Measurements from ENCODE around the gene FARP2. TPM values are rescaled to one million over a fixed set of nuclear protein-coding genes. Genes with fewer than 3 reads are reported as not detected.
"Not testable (repeated sequence)": the region's sequence is repeated elsewhere in the genome, so short reads cannot be mapped to it uniquely, and the experiment has no call there.

FARP2 gene
- total and polyA plus RNA-seq, 10 of the 15 experiments (the other 5 are each of a cell fraction or from before 2014, with no cell fraction given), result 5.5 to 67.5 (median 36.8) TPM

DNA sequence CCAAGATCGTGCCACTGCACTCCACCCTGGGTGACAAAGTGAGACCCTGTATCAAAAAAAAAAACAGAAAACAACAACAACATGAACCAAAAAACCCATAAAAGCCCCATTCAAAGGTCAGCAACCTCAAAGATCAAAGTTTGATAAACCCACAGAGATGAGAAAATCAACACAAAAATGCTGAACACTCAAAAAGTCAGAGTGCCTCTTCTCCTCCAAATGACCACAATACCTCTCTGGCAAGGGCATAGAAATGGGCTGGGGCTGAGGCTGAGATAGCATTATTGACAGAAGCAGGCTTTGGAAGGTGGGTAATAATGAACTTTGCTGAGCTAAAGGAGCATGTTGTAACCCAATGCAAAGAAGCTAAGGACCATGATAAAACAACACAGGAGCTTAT is 66.3 kb downstream of the FARP2 start:
- intact Hi-C loops (cut with micrococcal nuclease; ENCODE audit: unreplicated experiment) (no loop called here), in situ Hi-C loops (cut with MboI) (no loop called here)
- 100% methylated on average over 1 of the region's 1 CpG for WGBS (ENCODE audit: insufficient coverage, insufficient replicate concordance, low lambda C conversion rate, missing lambda C conversion rate)
- Histone ChIP-seq H2AFZ (ENCODE audit: control insufficient read depth, low read depth, low read length) (no peak overlapping the region), H3K9me3 (replicated peaks; ENCODE audit: control insufficient read depth, insufficient read depth, low read length) (peaks cover 4% of the 10 kb centered on the region), H3K36me3 (ENCODE audit: control insufficient read depth in 2 of 2, insufficient read depth in 2 of 2, low read length in 1 of 2) (peaks cover 2 to 19% of the 10 kb centered on the region in 2 experiments), H3K27me3 (replicated peaks in 1 of 2; ENCODE audit: control insufficient read depth in 2 of 2, insufficient read depth in 2 of 2, low read length in 1 of 2) (no peaks in the 10 kb centered on the region), H3K27ac (ENCODE audit: control insufficient read depth, insufficient read depth) (no peak overlapping the region), H3K4me1 (ENCODE audit: control insufficient read depth, insufficient read depth, low read length) (no peaks in the 10 kb centered on the region), H3K9ac (ENCODE audit: control insufficient read depth, insufficient read depth, low read length) (no peak overlapping the region), H3K4me3 (no peak overlapping the region), H3K4me2 (ENCODE audit: control insufficient read depth, insufficient read depth) (no peak overlapping the region), H3K79me2 (ENCODE audit: control insufficient read depth, insufficient read depth, low read length) (no peaks in the 10 kb centered on the region), H4K20me1 (ENCODE audit: control insufficient read depth, insufficient read depth) (no peaks in the 10 kb centered on the region)
- SMC1A ChIA-PET (ENCODE audit: uncharacterized antibody, unreplicated experiment), result no interaction called here
- POLR2A ChIA-PET, result no interaction called here
- DNase-seq (ENCODE audit: low read depth, low spot score), result no peak
- no peak for FAIRE-seq
- CTCF ChIA-PET, result no interaction called here
- no TSS peak for BruUV-seq (replicated peaks)
- TF ChIP-seq CHD4 (IDR thresholded peaks at IDR 0.05), result no peak
- no peak for TF ChIP-seq E4F1 (IDR thresholded peaks at IDR 0.05; ENCODE audit: borderline replicate concordance, partially characterized antibody)
- no peak for TF ChIP-seq FOS (IDR thresholded peaks at IDR 0.05; ENCODE audit: borderline replicate concordance, extremely low read depth, insufficient read length)
- TF ChIP-seq RBBP5 (conservative IDR thresholded peaks at IDR 0.05), result no peak
- TF ChIP-seq SREBF1 (IDR thresholded peaks at IDR 0.05; ENCODE audit: low read length), result no peak
- no peak for TF ChIP-seq CEBPZ (IDR thresholded peaks at IDR 0.05; ENCODE audit: low read depth, low read length)
- no peak for TF ChIP-seq POU2F2 (IDR thresholded peaks at IDR 0.05; ENCODE audit: borderline replicate concordance, low read depth, low read length)
- RAD21 ChIA-PET (ENCODE audit: unreplicated experiment), result no interaction called here
- no peak for ATAC-seq

GRCh38 chr2:241423489-241423888 is 67.4 kb downstream of the FARP2 start:
- H3K36me3 ChIP-seq (ENCODE audit: control insufficient read depth in 2 of 2, insufficient read depth in 2 of 2, low read length in 1 of 2), result peaks cover 2 to 18% of the 10 kb centered on the region in 2 experiments
- ATAC-seq; FAIRE-seq; POLR2A ChIA-PET; H3K4me1 ChIP-seq (ENCODE audit: control insufficient read depth, insufficient read depth, low read length); intact Hi-C loops (cut with micrococcal nuclease; ENCODE audit: unreplicated experiment); H2AFZ ChIP-seq (ENCODE audit: control insufficient read depth, low read depth, low read length); DNase-seq (ENCODE audit: low read depth, low spot score); in situ Hi-C loops (cut with MboI); RAD21 ChIA-PET (ENCODE audit: unreplicated experiment); H3K27ac ChIP-seq (ENCODE audit: control insufficient read depth, insufficient read depth); H3K79me2 ChIP-seq (ENCODE audit: control insufficient read depth, insufficient read depth, low read length); CTCF ChIA-PET; BruUV-seq (replicated peaks); H3K9me3 ChIP-seq (replicated peaks; ENCODE audit: control insufficient read depth, insufficient read depth, low read length); H3K27me3 ChIP-seq (replicated peaks in 1 of 2; ENCODE audit: control insufficient read depth in 2 of 2, insufficient read depth in 2 of 2, low read length in 1 of 2); H3K4me2 ChIP-seq (ENCODE audit: control insufficient read depth, insufficient read depth); H3K4me3 ChIP-seq; H3K9ac ChIP-seq (ENCODE audit: control insufficient read depth, insufficient read depth, low read length); H4K20me1 ChIP-seq (ENCODE audit: control insufficient read depth, insufficient read depth): not testable (repeated sequence)
- SMC1A ChIA-PET (ENCODE audit: uncharacterized antibody, unreplicated experiment), result interaction anchor here (1.4 kb wide), 1 partner anchor 25 kb away, joined by 3 read pairs; no protein-coding TSS in a partner anchor
- WGBS (ENCODE audit: insufficient coverage, insufficient replicate concordance, low lambda C conversion rate, missing lambda C conversion rate), result 100% methylated on average over 1 of the region's 1 CpG

Measured in GM12878 (cell line).